SK-MEL-5 (cell line): Measurements from ENCODE around the gene ALKBH7. TPM values are rescaled to one million over a fixed set of nuclear protein-coding genes. Genes with fewer than 3 reads are reported as not detected.
"Not testable (repeated sequence)": the region's sequence is repeated elsewhere in the genome, so short reads cannot be mapped to it uniquely, and the experiment has no call there.

Experiments
- DNase-seq: peaks from one replicate; pipeline ENCODE4 v3.0.0-alpha.2; 2016; ENCODE audit warnings: low read depth, low spot score
- in situ Hi-C: cut with HindIII; loops from 2 replicates; pipeline ENCODE4 v1.10.0; 2016; ENCODE audit warnings: low sequenced_read_pairs, high pct_unique_total_duplicates, low pct_unique_long_range_greater_than_20kb
- total RNA-seq: library from RNA; depleted of rRNA; stranded (reverse); fragments of >200 nt; shearing (Covaris generic); gene quantifications from 2 replicates; pipeline ENCODE4 v1.2.3, GENCODE V29; 2014

Gene ALKBH7
- total RNA-seq, 1 experiment from 2014 or later, result 28.3 TPM

DNA sequence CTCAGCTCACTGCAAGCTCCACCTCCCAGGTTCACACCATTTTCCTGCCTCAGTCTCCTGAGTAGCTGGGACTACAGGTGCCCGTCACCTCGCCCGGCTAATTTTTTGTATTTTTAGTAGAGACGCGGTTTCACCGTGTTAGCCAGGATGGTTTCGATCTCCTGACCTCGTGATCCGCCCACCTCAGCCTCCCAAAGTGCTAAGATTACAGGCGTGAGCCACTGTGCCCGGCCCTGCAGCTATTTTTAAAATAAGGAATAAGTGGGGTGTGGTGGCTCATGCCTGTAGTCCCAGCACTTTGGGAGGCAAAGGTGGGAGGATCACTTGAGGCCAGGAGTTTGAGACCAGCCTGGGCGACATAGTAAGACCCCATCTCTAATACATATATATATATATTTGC is 12.1 kb upstream of the ALKBH7 start:
- in situ Hi-C loops, DNase-seq: not testable (repeated sequence)

DNA sequence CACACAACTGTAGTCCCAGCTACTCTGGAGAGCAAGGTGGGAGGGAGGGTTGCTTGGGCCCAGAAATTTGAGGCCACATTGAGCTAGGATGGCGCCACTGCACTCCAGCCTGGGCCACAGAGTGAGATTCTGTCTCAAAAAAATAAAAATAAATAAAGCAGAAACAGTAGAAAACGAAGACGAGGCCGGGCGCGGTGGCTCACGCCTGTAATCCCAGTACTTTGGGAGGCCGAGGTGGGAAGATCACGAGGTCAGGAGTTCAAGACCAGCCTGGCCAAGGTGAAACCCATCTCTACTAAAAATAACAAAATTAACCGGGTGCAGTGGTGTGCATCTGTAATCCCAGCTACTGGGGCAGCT is 11.8 kb upstream of the ALKBH7 start:
- DNase-seq, in situ Hi-C loops: not testable (repeated sequence)

DNA sequence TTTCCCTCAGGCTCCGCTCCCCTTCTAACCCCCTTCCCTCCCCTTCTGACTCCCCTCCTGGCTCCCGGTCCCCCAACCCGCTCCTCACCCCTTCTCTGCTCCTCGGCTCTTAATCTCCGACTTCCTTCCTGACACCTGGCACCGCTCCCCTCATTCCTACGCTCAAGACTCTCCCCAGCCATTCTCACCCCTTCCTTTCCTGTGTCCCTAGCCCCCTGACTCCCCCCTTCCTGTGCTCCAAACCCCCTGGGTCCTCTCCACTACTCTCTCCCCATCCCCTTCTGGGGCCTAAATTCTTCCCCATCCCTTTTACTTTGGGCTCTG is 10.6 kb upstream of the ALKBH7 start:
- in situ Hi-C loops, result no loop called here
- DNase-seq, result no peak

DNA sequence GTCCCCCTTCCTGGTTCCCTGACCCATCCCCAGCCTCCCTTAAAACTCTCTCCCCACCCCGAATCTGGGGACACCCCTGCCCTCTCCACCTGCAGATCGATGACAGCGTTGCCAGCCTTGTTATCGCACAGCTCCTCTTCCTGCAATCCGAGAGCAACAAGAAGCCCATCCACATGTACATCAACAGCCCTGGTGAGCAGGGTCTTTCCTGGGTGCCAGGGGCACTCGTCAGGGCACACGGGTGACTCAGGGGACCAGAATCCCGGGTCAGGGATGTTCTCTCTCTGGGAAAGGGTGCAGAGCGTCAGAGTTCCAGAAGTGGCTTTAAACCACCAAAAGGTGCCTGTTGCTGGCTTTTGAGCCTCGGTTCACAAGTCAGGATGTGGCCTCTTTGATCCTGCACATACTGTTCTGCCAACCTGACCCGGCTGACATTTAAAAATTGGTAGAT is 10.2 kb upstream of the ALKBH7 start:
- in situ Hi-C loops, result no loop called here

DNA sequence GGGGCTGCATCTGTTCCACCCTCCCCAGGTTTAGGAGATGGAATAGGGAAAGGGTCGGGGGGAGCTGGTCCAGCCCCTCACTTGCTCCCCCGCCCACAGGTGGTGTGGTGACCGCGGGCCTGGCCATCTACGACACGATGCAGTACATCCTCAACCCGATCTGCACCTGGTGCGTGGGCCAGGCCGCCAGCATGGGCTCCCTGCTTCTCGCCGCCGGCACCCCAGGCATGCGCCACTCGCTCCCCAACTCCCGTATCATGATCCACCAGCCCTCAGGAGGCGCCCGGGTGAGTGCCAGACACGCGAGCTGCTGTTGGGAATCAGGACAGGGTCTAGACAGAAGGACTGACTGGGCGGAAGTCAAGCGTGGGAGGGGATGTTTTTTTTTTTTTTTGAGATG is 8.2 kb upstream of the ALKBH7 start:
- in situ Hi-C loops, result no loop called here
- DNase-seq, result no peak

More for the DNA sequence above, 10.2 kb upstream of the ALKBH7 start:
- DNase-seq, result no peak

DNA sequence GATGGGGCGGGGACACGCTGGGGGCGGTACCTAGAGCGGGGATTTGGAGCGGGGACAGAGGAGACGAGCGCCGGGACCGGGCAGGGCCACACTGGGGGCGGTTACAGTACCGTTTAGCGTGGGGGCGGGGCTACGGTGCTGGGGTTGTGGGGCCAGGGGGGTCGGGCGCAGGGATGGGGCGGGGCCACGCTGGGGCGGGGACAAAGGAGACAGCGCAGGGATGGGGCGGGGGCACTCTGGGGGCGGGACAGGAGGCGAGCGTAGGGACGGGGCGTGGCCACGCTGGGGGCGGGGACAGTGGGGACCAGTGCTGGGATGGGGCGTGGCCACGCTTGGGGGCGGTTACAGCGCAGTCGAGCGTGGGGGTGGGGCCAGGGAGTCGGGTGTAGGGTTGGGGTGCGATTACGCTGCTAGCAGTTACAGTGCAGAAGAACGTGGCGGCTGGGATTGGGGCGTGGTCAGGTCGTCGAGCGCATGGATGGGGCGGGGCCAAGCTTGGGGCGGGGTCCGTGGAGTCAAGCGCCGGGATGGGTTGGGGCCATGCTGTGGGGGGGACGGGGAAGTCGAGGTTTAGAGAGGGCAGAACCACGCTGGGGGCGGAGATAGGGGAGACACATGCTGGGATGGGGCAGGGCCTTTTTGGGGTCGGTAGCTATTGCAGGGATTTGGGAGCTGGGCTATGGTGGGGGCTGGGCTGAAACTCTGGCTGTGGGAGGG is 660 bp downstream of the ALKBH7 start:
- in situ Hi-C loops, result no loop called here
- DNase-seq, result peak; percentile 92

DNA sequence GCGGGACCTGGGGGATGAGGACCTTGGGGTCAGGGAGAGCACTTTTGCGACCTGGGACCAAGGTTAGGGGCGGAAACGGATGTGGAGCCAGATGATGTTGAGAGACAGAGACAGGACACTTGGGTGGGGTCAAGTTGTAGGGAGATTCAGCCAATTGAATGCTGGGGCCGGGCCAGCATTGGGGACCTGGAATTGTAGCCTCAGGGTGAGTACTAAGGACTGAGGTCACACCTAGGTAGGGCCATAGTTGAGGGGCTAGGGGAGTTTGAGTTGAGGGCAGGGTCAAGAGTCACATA is 1.2 kb downstream of the ALKBH7 start:
- DNase-seq, result no peak
- in situ Hi-C loops, result no loop called here

DNA sequence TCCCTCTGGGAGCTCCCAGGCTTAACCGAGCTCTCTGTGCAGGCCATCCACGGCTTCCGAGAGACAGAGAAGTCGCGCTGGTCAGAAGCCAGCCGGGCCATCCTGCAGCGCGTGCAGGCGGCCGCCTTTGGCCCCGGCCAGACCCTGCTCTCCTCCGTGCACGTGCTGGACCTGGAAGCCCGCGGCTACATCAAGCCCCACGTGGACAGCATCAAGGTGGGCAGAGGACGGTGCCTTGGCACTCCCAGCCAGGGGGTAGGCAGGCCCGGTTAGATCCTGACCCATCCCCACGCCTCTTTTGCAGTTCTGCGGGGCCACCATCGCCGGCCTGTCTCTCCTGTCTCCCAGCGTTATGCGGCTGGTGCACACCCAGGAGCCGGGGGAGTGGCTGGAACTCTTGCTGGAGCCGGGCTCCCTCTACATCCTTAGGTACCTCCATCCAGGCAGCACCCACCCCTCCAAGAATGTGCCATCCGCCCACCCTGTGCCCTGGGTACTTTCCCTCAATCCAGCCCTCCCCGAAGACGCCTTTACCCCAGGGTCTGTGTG is 1.6 kb downstream of the ALKBH7 start:
- in situ Hi-C loops, result no loop called here
- DNase-seq, result no peak

DNA sequence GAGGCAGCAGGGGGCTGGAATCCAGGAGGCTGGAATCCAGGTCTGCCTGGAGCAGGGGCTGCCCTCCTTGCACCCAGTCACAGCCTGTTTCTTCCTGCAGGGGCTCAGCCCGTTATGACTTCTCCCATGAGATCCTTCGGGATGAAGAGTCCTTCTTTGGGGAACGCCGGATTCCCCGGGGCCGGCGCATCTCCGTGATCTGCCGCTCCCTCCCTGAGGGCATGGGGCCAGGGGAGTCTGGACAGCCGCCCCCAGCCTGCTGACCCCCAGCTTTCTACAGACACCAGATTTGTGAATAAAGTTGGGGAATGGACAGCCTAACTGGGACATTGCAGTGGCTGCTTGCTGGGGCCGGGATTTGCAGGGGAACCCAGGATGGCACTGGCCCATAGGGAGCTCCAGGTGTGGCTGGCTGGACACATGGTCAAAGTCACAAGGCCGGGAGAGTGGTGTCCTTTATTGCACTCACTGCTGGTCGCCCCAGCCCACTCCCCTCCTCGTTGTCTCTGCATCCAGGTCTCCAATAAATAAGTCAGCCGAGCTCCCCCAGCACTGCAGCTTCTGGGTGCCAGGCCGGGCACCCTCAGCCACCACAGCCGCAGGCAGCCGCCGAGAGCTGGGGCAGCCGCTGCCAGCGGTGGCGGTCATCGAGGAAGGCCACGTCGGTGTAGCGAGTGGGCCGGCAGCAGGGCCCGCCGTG is 2.3 kb downstream of the ALKBH7 start:
- in situ Hi-C loops, result no loop called here
- DNase-seq, result no peak

DNA sequence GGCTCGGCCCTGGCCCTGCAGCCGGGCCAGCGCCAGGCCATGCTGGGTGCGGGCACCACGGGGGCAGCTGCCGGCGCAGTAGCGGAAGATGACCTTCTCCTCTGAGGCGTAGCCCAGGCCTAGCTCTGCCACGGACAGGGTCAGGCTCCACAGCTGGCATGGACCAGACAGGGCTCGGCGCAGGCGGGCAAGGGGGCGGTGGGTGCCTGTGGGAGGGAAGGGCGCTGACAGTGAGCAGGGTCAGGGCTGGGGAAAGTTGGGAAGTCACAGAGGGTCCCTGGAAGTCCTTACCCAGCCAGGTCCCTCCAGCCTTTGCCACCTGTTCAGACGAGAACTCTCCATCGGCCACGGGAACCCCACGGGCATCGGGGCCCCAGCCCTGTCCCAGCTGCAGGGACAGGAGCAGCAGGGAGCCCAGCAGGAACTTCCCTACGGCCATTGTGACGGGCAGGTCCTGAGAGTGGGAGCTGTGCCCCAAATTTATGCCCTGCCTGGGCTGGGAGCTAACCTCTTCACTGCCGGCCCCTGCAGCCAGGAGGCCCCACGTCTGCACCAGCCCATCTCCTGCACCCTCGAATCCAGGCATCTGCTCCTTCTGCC is 2.9 kb downstream of the ALKBH7 start, which contains the start of gene PSPN:
PSPN (minus strand) TSS at position 523 of the 600 bp plus-strand sequence; CDS start at position 439, 84 bp downstream.
- in situ Hi-C loops, result no loop called here
- no peak for DNase-seq

DNA sequence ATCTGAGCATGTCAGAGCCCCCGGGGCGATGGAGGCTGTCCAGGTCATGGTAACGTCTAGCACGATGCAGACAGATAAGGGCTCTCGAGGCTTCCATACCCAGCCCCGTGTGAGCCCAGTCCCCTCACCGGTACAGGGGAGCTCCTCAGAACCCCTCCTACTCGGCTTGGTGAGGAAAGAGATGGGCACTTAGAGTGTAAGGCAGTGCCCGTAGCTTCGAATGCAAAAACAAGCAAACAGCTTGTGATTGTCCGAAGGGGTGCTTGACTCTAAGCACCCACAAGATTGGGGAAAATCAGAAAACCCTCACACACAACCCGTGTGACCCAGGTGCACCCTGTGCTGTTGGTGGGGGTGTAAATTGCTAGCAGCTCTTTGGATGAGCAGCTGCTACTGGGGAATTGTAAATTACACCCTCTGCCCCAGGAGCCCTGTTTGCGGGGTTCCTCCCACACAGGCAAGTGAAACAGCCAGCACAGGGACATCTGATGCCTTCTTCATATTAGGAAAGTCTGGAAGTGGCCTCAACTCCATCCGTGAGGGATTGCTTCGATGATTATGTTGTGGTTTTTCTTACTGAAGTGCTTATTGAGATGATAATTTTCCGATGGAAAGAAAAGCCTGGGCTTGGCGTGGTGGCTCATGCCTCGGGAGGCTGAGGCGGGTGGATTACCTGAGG is 4.1 kb downstream of the ALKBH7 start:
- DNase-seq, result no peak
- in situ Hi-C loops, result no loop called here

DNA sequence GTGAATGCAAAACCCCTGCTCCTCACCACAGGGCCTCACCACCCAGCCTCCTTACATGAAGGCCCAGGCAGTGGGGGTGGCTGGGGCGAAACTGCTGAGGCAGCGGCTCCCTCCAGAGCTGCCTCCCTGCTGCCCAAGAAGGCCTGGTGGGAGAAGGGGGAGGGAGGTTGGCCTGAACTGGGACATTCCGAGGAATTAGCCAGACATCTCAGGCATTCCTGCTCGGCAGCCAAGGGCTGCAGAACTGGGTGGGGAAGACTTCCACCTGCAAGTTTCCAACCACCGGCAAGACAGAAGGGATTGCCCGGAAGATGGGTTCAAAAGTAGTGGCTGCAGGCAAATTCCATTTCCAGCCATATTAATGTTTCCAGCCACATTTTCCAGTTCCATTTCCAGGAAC is 5.4 kb downstream of the ALKBH7 start:
- DNase-seq, result no peak
- in situ Hi-C loops, result no loop called here

DNA sequence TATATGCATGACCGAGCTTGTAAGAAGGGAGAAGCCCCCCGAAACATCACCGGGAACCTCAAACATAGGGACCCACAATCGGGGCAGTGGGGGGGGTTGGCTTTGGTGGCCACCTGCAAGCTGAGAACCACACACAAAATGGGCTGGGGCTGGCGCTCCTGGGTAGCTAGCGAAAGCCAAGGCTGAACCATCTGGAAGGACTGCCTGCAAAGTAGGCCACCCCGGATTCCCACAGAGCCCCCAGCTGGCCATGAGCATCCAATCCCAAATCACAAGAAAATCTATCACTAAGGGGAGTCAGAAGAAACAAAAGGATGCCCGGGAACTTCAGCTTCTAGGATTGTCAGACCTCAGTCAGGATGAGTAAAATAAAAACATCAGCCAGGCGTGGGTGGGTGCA is 5.9 kb downstream of the ALKBH7 start:
- in situ Hi-C loops, result no loop called here
- no peak for DNase-seq

DNA sequence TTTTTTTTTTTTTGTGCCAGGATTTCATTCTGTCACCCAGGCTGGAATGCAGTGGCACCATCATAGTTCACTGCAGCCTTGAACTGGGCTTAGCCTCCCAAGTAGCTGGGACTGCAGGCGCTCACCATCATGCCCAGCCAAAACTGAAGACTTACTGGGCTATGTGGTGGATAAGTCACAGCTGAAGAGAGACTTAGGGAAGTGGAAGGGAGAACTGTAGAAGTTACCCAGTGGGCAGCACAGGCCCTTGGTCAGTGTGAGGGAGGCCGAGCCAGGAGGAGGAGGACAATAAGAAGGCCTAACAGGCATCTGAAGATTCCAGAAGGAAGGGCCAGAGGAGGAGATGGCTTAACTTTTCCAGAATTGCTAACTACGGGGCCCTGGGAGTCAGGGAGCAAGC is 7.2 kb downstream of the ALKBH7 start:
- DNase-seq, result no peak
- in situ Hi-C loops, result no loop called here

DNA sequence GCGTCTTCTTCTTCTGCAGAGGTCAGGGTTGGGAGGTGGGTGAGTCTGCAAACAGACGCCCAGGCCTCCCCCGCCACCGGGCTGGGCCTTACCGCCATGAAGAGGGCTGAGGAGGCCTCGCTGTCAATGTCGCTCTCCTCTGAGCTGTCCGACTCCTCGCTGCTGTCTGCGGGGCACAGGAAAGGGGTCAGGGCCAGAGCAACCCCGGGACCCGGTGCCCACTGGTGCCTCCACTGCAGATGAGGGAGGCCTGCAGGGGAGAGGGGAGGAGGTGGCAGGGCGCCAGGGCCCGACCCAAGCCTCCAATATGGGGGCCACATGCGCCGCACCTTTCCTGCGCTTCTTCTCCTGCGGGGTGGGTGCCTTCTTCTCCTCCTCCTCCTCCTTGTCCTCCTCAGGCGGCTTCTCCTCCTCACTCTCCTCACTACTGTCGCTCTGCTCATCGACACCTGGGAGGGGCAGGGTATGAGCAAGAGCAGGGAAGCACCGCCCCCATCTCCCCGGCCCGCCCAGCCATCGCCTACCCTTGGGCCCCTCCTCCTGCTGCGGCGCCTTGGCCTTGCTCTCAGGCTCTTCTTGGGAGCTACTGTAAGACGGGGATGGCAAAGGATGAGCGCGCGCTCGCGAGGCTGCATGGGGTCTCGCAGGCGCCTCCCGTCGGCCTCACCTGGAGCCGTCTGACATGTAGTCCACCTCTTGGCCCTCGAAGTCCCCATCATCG is 8.6 kb downstream of the ALKBH7 start:
- in situ Hi-C loops, result no loop called here
- no peak for DNase-seq

DNA sequence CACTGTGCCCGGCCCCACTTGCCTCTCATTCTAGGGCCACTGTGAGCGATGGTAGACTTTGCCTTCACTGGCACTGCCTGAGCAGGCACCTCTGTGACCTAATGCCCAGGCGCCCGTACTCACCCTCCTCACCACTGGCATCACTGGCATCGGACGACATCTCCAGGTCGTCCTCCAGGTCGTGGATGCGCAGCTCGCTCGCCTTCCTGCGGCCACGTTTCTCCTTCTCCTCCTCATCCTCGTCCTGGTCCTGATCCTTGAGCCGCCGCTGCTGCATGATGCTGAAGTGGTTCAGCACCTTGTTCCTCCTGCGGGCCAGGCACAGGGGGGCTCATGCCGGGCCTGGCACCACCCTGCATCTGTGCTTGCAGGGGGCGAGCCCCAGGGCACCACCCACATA is 10.6 kb downstream of the ALKBH7 start:
- no peak for DNase-seq
- in situ Hi-C loops, result no loop called here

DNA sequence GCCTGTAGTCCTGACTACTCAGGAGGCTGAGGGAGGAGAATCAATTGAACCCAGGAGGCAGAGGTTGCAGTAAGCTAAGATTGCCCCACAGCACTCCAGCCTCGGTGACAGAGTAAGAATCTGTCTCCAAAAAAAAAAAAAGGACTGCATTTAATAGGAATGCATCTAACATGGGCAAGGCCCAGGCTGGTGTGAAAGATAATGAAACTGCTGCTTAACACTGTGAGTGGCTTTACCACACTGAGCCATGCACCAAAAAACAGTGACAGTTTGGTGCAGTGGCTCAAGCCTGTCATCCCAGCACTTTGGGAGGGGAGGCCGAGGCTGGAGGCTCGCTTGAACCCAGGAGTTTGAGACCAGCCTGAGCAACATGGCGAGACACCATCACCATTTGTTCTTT is 11.8 kb downstream of the ALKBH7 start:
- in situ Hi-C loops, result no loop called here
- no peak for DNase-seq

DNA sequence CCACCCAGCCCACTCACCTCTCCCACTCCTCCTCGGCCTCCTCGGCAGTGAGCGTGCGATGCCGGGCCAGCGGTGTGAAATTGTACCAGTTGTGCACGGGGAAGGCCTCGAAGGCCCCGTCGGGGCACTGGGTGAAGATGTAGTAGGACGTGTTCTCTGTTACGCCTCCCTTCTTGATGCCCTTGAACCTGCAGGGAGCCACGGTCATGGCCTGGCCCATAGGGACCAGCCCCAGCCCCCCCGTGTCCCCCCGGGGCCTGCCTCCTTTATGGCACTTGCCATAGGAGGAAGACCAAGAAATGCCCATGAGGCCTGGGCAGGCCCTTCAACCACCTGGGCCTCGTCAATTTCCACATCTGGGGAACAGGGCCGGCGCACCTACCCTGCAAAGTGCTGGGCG is 14.8 kb downstream of the ALKBH7 start:
- no peak for DNase-seq
- in situ Hi-C loops, result no loop called here
